Endothelial cell of umbilical vein (primary cell): Measurements from ENCODE around the gene VWA8. TPM values are rescaled to one million over a fixed set of nuclear protein-coding genes. Genes with fewer than 3 reads are reported as not detected.

ENCODE experiments used
- Bru-seq: library from RNA; stranded (reverse); fragments of 400-500 nt; gene quantifications from one replicate; lab custom pipeline; 2021; lab: Mats Ljungman, UMichigan
- BruChase-seq, 2 experiments: library from RNA; stranded (reverse); fragments of 400-500 nt; gene quantifications; one replicate each; lab custom pipeline; 2021; lab: Mats Ljungman, UMichigan
- BruUV-seq: library from RNA; stranded (reverse); fragments of 400-500 nt; replicated peaks from 2 replicates; lab custom pipeline; 2021; lab: Mats Ljungman, UMichigan
- CTCF ChIA-PET: fragments of 300-600, 350-600 bp; sonication (Branson Sonifier 250); formaldehyde crosslinking; loops from one replicate; lab custom pipeline; 2021; ENCODE audit warnings: antibody characterized with exemption, inconsistent platforms; lab: Charles Lee
- POLR2A ChIA-PET: fragments of 300-600, 350-600 bp; sonication (Branson Sonifier 250); formaldehyde crosslinking; loops from one replicate; lab custom pipeline; 2021; ENCODE audit warnings: antibody characterized with exemption, inconsistent platforms; lab: Charles Lee
- DNase-seq: peaks from one replicate; pipeline ENCODE4 v3.0.0-alpha.2; 2011; ENCODE audit warnings: low read depth, low spot score
- FAIRE-seq: peaks from 2 replicates; lab custom pipeline; 2011; peaks lifted over from hg19 to GRCh38; lab: Jason Lieb, UNC
- H2AFZ ChIP-seq: 2 replicates; pipeline ENCODE4 v1.6.0; 2012; ENCODE audit warnings: low read depth, low read length, control low read depth, inconsistent platforms
- H3K27ac ChIP-seq: 2 replicates; pipeline ENCODE4 v1.5.1; 2011; ENCODE audit warnings: low read depth, mild to moderate bottlenecking, control low read depth, low read length, moderate library complexity; ENCODE audit not compliant: insufficient read depth
- H3K27me3 ChIP-seq, 2 experiments: 2 replicates each; pipeline versions ENCODE4 v1.6.0 to v1.6.1; 2011; ENCODE audit warnings: low read length in 2 of 2, mixed read lengths in 1 of 2; ENCODE audit not compliant: control insufficient read depth in 2 of 2, insufficient read depth in 2 of 2
- H3K36me3 ChIP-seq, 2 experiments: 2 replicates in 1 of 2; 3 replicates in 1 of 2; pipeline ENCODE4 v1.5.1; 2011; ENCODE audit warnings: low read length in 2 of 2, mild to moderate bottlenecking in 1 of 2, moderate library complexity in 1 of 2; ENCODE audit not compliant: control insufficient read depth in 2 of 2, insufficient read depth in 2 of 2; ENCODE audit errors: extremely low read depth in 1 of 2
- H3K4me1 ChIP-seq: 3 replicates; pipeline ENCODE4 v1.5.1; 2011; ENCODE audit warnings: mild to moderate bottlenecking, low read length; ENCODE audit not compliant: control insufficient read depth, insufficient read depth; ENCODE audit errors: extremely low read depth
- H3K4me2 ChIP-seq: 2 replicates; pipeline ENCODE4 v1.6.1; 2011; ENCODE audit warnings: low read length, control low read depth, mixed read lengths; ENCODE audit not compliant: insufficient read depth
- H3K4me3 ChIP-seq, 3 experiments: fragments of 200-600 bp in 1 of 3; sonication (generic), shearing (Covaris generic) in 1 of 3; replicated peaks in 1 of 3; 2 replicates each; pipeline ENCODE4 v1.5.1; 2011 to 2016; ENCODE audit warnings: control low read depth in 3 of 3, low read length in 3 of 3, mild to moderate bottlenecking in 2 of 3, inconsistent platforms in 1 of 3, low read depth in 1 of 3, moderate library complexity in 1 of 3; ENCODE audit not compliant: insufficient read depth in 1 of 3
- H3K79me2 ChIP-seq: 2 replicates; pipeline ENCODE4 v1.6.0; 2012; ENCODE audit warnings: low read length, inconsistent platforms; ENCODE audit not compliant: control insufficient read depth, insufficient read depth
- H3K9ac ChIP-seq: replicated peaks from 2 replicates; pipeline ENCODE3; 2011; ENCODE audit warnings: low read length, control low read depth; ENCODE audit not compliant: insufficient read depth; ENCODE audit errors: extremely low read depth
- H3K9me1 ChIP-seq: replicated peaks from 3 replicates; pipeline ENCODE4 v1.6.0; 2011; ENCODE audit warnings: mild to moderate bottlenecking, low read length; ENCODE audit not compliant: control insufficient read depth, insufficient read depth; ENCODE audit errors: extremely low read depth
- H3K9me3 ChIP-seq: replicated peaks from 2 replicates; pipeline ENCODE4 v1.5.1; 2012; ENCODE audit warnings: low read length, inconsistent platforms; ENCODE audit not compliant: control insufficient read depth, insufficient read depth
- H4K20me1 ChIP-seq: replicated peaks from 2 replicates; pipeline ENCODE3; 2011; ENCODE audit warnings: mild to moderate bottlenecking, low read length; ENCODE audit not compliant: control insufficient read depth, insufficient read depth; ENCODE audit errors: extremely low read depth
- CTCF ChIP-seq, 2 donors: IDR thresholded peaks; 1 replicate in 1 of 2; 2 replicates in 1 of 2; pipeline ENCODE4 v1.5.1; 2011; ENCODE audit warnings: low read length in 2 of 2, mild to moderate bottlenecking in 2 of 2, moderate library complexity in 2 of 2, control low read depth in 1 of 2, inconsistent platforms in 1 of 2, low read depth in 1 of 2; ENCODE audit not compliant: insufficient read depth in 1 of 2; ENCODE audit errors: extremely low read depth in 1 of 2
- EZH2 ChIP-seq: IDR thresholded peaks from 2 replicates; pipeline ENCODE4 v1.6.1; 2012; ENCODE audit warnings: borderline replicate concordance, low read depth, mild to moderate bottlenecking, moderate library complexity, low read length, inconsistent platforms; ENCODE audit not compliant: severe bottlenecking
- FOS ChIP-seq: IDR thresholded peaks from 2 replicates; pipeline ENCODE4 v1.6.1; 2011; ENCODE audit warnings: mild to moderate bottlenecking, low read length, moderate library complexity, borderline replicate concordance; ENCODE audit not compliant: insufficient read depth
- GATA2 ChIP-seq: IDR thresholded peaks from 2 replicates; pipeline ENCODE4 v1.7.0; 2011; ENCODE audit warnings: low read depth, mild to moderate bottlenecking, moderate library complexity, mixed read lengths, low read length; ENCODE audit not compliant: insufficient read length, insufficient read depth
- JUN ChIP-seq: IDR thresholded peaks from 2 replicates; pipeline ENCODE4 v1.6.1; 2011; ENCODE audit warnings: borderline replicate concordance, low read depth; ENCODE audit not compliant: insufficient read length, insufficient read depth
- MAX ChIP-seq: IDR thresholded peaks from 2 replicates; pipeline ENCODE4 v1.6.1; 2011; ENCODE audit not compliant: insufficient read depth, insufficient read length
- MYC ChIP-seq: IDR thresholded peaks from one replicate; pipeline ENCODE4 v1.6.1; 2011; ENCODE audit warnings: mild to moderate bottlenecking, low read depth, low read length
- POLR2A ChIP-seq: IDR thresholded peaks from 2 replicates; pipeline ENCODE4 v1.6.1; 2012; ENCODE audit warnings: low read depth, mild to moderate bottlenecking, control low read depth, low read length
- POLR2AphosphoS5 ChIP-seq: IDR thresholded peaks from 2 replicates; pipeline ENCODE4 v1.6.1; 2012; ENCODE audit warnings: low read depth, mild to moderate bottlenecking, control low read depth, low read length, moderate library complexity; ENCODE audit not compliant: insufficient read depth
- dilution Hi-C: fragments of 300-500 bp; cut with MboI; formaldehyde crosslinking; loops from one replicate; pipeline ENCODE4 v1.15.0; 2019; ENCODE audit warnings: low sequenced_read_pairs; ENCODE audit not compliant: extremely low pct_ligation_motif_present
- intact Hi-C: fragments of 100-400 bp; cut with micrococcal nuclease; formaldehyde crosslinking; loops from one replicate; pipeline ENCODE4 v1.10.0; 2022
- long read RNA-seq: library from polyadenylated mRNA; stranded (forward); transcript quantifications from one replicate; pipeline ENCODE4 v2.0.0, GENCODE V29; 2021
- polyA minus RNA-seq, 3 experiments: library from RNA; depleted of rRNA, polyadenylated mRNA; stranded (reverse); fragments of >200 nt; gene quantifications; 1 replicate in 1 of 3; 2 replicates in 2 of 3; pipeline ENCODE4 v1.2.3, GENCODE V29; 2011
- polyA plus RNA-seq, 4 experiments: library from polyadenylated mRNA; depleted of rRNA in 3 of 4; stranded (reverse) in 3 of 4; unstranded in 1 of 4; fragments of >200 nt; gene quantifications; 2 replicates each; pipeline versions ENCODE4 v1.2.1 to v1.2.3, GENCODE V29; 2011 to 2012; ENCODE audit warnings: missing spikeins in 1 of 4
- total RNA-seq: library from RNA; stranded (reverse); gene quantifications from 2 replicates; pipeline ENCODE4 v1.2.3, GENCODE V29; 2021

VWA8 gene
- total RNA-seq (11.3 and 12.7 TPM in 2 replicates), polyA plus RNA-seq (1.8 and 2.9 TPM in 2 replicates), polyA minus RNA-seq (11.7 and 12.5 TPM in 2 replicates), Bru-seq, nascent RNA (percentile 68 among the genes with signal in this experiment), BruChase-seq, experiment 1, labeled RNA remaining after a 6-hour chase (percentile 47 among the genes with signal in this experiment), BruChase-seq, experiment 2, labeled RNA remaining after a 2-hour chase (percentile 52 among the genes with signal in this experiment)
- polyA plus RNA-seq (2011; cell fraction: cytosol; rRNA removed): 3.3 and 3.5 TPM in 2 replicates
- polyA plus RNA-seq (2011; cell fraction: nucleus; rRNA removed): 7.8 and 10.6 TPM in 2 replicates
- 4.0 and 6.9 TPM in 2 replicates for polyA plus RNA-seq (2012)
- 9.5 TPM for polyA minus RNA-seq (2011; cell fraction: cytosol; rRNA and poly(A)+ RNA removed)
- polyA minus RNA-seq (2011; cell fraction: nucleus; rRNA and poly(A)+ RNA removed): 28.9 and 47.0 TPM in 2 replicates
- long read RNA-seq, full-length matches to known transcripts: 4 of 7 reads
- long read RNA-seq, partial matches to known transcripts: 1 of 7 reads
- long read RNA-seq, other reads (novel, unspliced or antisense): 2 of 7 reads

- H3K4me1 ChIP-seq: peaks cover 8% of the 10 kb centered on the region
- peak within 1 kb of the TSS; percentile 63 for H3K9ac ChIP-seq
- dilution Hi-C loops (no loop called here), intact Hi-C loops (loop anchor here (2.0 to 5.0 kb wide), 3 partner anchors 44 to 899 kb away; partner anchors contain the start of gene WBP4)
- no TSS peak for BruUV-seq
- ChIA-PET CTCF (interaction anchor here (0.6 to 4.2 kb wide), 8 partner anchors 9 to 308 kb away, joined by 3 to 25 read pairs (median 4); partner anchors contain the start of gene DGKH), POLR2A (interaction anchor here (1.3 kb wide), 1 partner anchor 79 kb away, joined by 5 read pairs; no protein-coding TSS in a partner anchor)
- H3K27ac ChIP-seq: peak within 1 kb of the TSS; percentile 2
- H3K9me3 ChIP-seq: no peaks in the 10 kb centered on the region
- peak within 1 kb of the TSS; percentile 94 for H3K4me2 ChIP-seq
- TF ChIP-seq POLR2AphosphoS5 (peak; percentile 36), GATA2 (no peak)
- no peak for FAIRE-seq
- no peaks in the 10 kb centered on the region for H3K36me3 ChIP-seq
- peak; percentile 60 for DNase-seq
- H3K4me3 ChIP-seq: peak within 1 kb of the TSS; percentile 52 to 61 (median 54)
- H2AFZ ChIP-seq: peak within 1 kb of the TSS; percentile 99
- peaks cover 2% of the 10 kb centered on the region for H3K79me2 ChIP-seq
- no peaks in the 10 kb centered on the region for H4K20me1 ChIP-seq
- H3K9me1 ChIP-seq: no peaks in the 10 kb centered on the region
- H3K27me3 ChIP-seq: no peaks in the 10 kb centered on the region
These were observed at the start of gene VWA8 for GRCh38 chr13:41960637-41961465. Gene VWA8, minus strand, starts transcription at chr13:41961109. Its CDS starts 94 bp downstream, at chr13:41961015.

GRCh38 chr13:42009057-42009456 lies 48.1 kb upstream of the VWA8 start:
- Histone ChIP-seq H3K9me3 (no peaks in the 10 kb centered on the region), H3K4me3 (no peak overlapping the region), H3K79me2 (no peaks in the 10 kb centered on the region), H2AFZ (no peak overlapping the region), H3K4me1 (peaks cover 7% of the 10 kb centered on the region), H3K4me2 (no peak overlapping the region), H3K27me3 (no peaks in the 10 kb centered on the region), H3K27ac (no peak overlapping the region), H3K9ac (no peak overlapping the region), H4K20me1 (no peaks in the 10 kb centered on the region), H3K9me1 (no peaks in the 10 kb centered on the region), H3K36me3 (no peaks in the 10 kb centered on the region)
- intact Hi-C loops (no loop called here), dilution Hi-C loops (no loop called here)
- no peak for DNase-seq
- CTCF ChIA-PET: no interaction called here
- POLR2A ChIA-PET: no interaction called here
- no peak for FAIRE-seq
- no TSS peak for BruUV-seq
- TF ChIP-seq FOS (no peak), MYC (no peak), GATA2 (no peak), POLR2A (no peak), POLR2AphosphoS5 (no peak), JUN (no peak), CTCF (IDR thresholded peaks at IDR 0.05; ENCODE audit: extremely low read depth in 1 of 2, insufficient read depth in 1 of 2, low read depth in 1 of 2, low read length in 2 of 2) (no peak), EZH2 (no peak), MAX (no peak)
